Parathyroid adenoma (tissue), 2 donors: ENCODE measurements around the gene PLEKHA6.

Experiments used
- H2AFZ ChIP-seq: fragments of 300-600 bp; sonication (generic); one replicate; pipeline ENCODE4 v1.7.0; 2017; ENCODE audit warnings: antibody characterized with exemption, mild to moderate bottlenecking
- H3K27ac ChIP-seq: fragments of 300-600 bp; sonication (generic); one replicate; pipeline ENCODE4 v1.7.0; 2017
- H3K27me3 ChIP-seq: fragments of 300-600 bp; sonication (generic); one replicate; pipeline ENCODE4 v1.7.0; 2017; ENCODE audit warnings: low read length; ENCODE audit not compliant: control insufficient read depth, insufficient read depth
- H3K36me3 ChIP-seq: fragments of 300-600 bp; sonication (generic); one replicate; pipeline ENCODE4 v1.7.0; 2017; ENCODE audit warnings: low read length; ENCODE audit not compliant: control insufficient read depth, insufficient read depth
- H3K4me1 ChIP-seq: fragments of 300-600 bp; sonication (generic); one replicate; pipeline ENCODE4 v1.7.0; 2017; ENCODE audit warnings: control low read depth
- H3K4me2 ChIP-seq: fragments of 300-600 bp; sonication (generic); one replicate; pipeline ENCODE4 v1.7.0; 2017; ENCODE audit warnings: low read length
- H3K4me3 ChIP-seq: fragments of 300-600 bp; sonication (generic); one replicate; pipeline ENCODE4 v1.7.0; 2017; ENCODE audit warnings: low read depth, low read length
- H3K79me2 ChIP-seq: fragments of 300-600 bp; sonication (generic); one replicate; pipeline ENCODE4 v1.7.0; 2017; ENCODE audit warnings: control low read depth
- H3K9ac ChIP-seq: fragments of 300-600 bp; sonication (generic); one replicate; pipeline ENCODE4 v1.7.0; 2017; ENCODE audit warnings: mild to moderate bottlenecking
- H3K9me3 ChIP-seq: fragments of 300-600 bp; sonication (generic); one replicate; pipeline ENCODE4 v1.7.0; 2017; ENCODE audit warnings: low read length; ENCODE audit not compliant: control insufficient read depth
- TF ChIP-seq, protein P1 (sequence below): fragments of 300-600 bp; sonication (generic); IDR thresholded peaks from one replicate; pipeline ENCODE4 v1.7.0; 2017; ENCODE audit warnings: antibody characterized with exemption, mild to moderate bottlenecking
- donor health status: primary hyperparathyroidism.

Gene PLEKHA6

GRCh38 chr1:204337583-204337982 lies 22.1 kb downstream of the PLEKHA6 start:
- no peaks in the 10 kb centered on the region for H3K9me3 ChIP-seq
- no peaks in the 10 kb centered on the region for H3K4me1 ChIP-seq
- no peak overlapping the region for H3K4me2 ChIP-seq
- H3K27ac ChIP-seq, result no peak overlapping the region
- H2AFZ ChIP-seq, result no peak overlapping the region
- H3K27me3 ChIP-seq, result no peaks in the 10 kb centered on the region
- H3K79me2 ChIP-seq, result no peaks in the 10 kb centered on the region
- TF ChIP-seq, protein P1, sequence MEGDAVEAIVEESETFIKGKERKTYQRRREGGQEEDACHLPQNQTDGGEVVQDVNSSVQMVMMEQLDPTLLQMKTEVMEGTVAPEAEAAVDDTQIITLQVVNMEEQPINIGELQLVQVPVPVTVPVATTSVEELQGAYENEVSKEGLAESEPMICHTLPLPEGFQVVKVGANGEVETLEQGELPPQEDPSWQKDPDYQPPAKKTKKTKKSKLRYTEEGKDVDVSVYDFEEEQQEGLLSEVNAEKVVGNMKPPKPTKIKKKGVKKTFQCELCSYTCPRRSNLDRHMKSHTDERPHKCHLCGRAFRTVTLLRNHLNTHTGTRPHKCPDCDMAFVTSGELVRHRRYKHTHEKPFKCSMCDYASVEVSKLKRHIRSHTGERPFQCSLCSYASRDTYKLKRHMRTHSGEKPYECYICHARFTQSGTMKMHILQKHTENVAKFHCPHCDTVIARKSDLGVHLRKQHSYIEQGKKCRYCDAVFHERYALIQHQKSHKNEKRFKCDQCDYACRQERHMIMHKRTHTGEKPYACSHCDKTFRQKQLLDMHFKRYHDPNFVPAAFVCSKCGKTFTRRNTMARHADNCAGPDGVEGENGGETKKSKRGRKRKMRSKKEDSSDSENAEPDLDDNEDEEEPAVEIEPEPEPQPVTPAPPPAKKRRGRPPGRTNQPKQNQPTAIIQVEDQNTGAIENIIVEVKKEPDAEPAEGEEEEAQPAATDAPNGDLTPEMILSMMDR, result no peak
- H3K36me3 ChIP-seq, result no peaks in the 10 kb centered on the region
- H3K9ac ChIP-seq, result no peak overlapping the region
- H3K4me3 ChIP-seq, result no peak overlapping the region

DNA sequence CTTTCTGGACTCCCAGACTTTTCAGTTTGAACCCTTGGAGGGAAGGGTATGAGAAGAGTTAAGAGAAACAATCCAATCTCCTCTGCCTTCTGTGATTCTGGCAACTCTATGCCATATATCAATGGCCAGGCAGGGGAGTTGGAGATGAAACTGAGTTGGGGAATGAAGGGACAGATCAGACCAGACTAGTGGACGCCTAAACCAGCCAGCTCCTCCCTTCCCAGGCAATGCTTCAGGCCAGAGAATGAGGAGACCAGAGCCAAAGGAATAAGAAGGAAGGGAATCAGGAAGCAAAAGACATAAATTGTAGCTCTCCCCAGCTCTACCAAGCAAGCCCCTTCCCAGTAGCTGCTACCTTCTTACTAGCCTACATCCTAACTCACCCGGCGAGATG lies 22.7 kb downstream of the PLEKHA6 start:
- Histone ChIP-seq H3K4me2 (no peak overlapping the region), H3K27me3 (no peaks in the 10 kb centered on the region), H2AFZ (no peak overlapping the region), H3K4me3 (no peak overlapping the region), H3K9me3 (no peaks in the 10 kb centered on the region), H3K4me1 (no peaks in the 10 kb centered on the region), H3K9ac (no peak overlapping the region), H3K27ac (no peak overlapping the region), H3K36me3 (no peaks in the 10 kb centered on the region), H3K79me2 (no peaks in the 10 kb centered on the region)
- TF ChIP-seq, protein P1, result no peak

GRCh38 chr1:204336421-204337035 lies 23.2 kb downstream of the PLEKHA6 start:
- Histone ChIP-seq H3K4me2 (no peak overlapping the region), H3K4me3 (no peak overlapping the region), H3K79me2 (no peaks in the 10 kb centered on the region), H3K9me3 (no peaks in the 10 kb centered on the region), H2AFZ (no peak overlapping the region), H3K27me3 (no peaks in the 10 kb centered on the region), H3K9ac (no peak overlapping the region), H3K36me3 (no peaks in the 10 kb centered on the region), H3K27ac (no peak overlapping the region), H3K4me1 (no peaks in the 10 kb centered on the region)
- TF ChIP-seq, protein P1, result no peak

DNA sequence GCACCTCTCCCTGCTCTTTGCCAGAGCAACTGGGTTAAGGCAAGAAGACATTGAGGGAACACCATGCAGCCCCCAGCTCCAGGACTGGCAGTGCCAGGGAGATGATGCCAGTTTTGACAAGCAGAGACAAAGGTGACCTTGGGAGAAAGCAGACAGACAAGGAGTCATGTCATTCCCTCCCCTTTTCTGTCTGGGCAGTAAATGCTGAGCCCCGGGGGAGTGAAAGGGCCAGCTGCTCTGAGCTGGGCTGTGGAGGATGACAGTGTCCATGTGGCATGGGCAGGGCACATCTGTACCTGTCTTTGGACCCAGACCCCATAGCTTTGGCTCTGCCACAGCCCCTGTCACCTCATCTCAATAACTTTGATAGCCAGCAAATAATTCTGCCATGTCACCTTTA lies 24.2 kb downstream of the PLEKHA6 start:
- TF ChIP-seq, protein P1, result no peak
- Histone ChIP-seq H3K4me3 (no peak overlapping the region), H3K4me2 (no peak overlapping the region), H3K27me3 (no peaks in the 10 kb centered on the region), H3K9me3 (no peaks in the 10 kb centered on the region), H3K4me1 (no peaks in the 10 kb centered on the region), H3K79me2 (no peaks in the 10 kb centered on the region), H3K27ac (no peak overlapping the region), H2AFZ (no peak overlapping the region), H3K9ac (no peak overlapping the region), H3K36me3 (no peaks in the 10 kb centered on the region)

- no peak overlapping the region for H3K4me2 ChIP-seq
- no peaks in the 10 kb centered on the region for H3K27me3 ChIP-seq
- H3K4me1 ChIP-seq, result no peaks in the 10 kb centered on the region
- H3K36me3 ChIP-seq, result no peaks in the 10 kb centered on the region
- no peak overlapping the region for H3K4me3 ChIP-seq
- H3K9ac ChIP-seq, result no peak overlapping the region
- TF ChIP-seq, protein P1, result no peak
- H3K79me2 ChIP-seq, result no peaks in the 10 kb centered on the region
- no peak overlapping the region for H2AFZ ChIP-seq
- no peaks in the 10 kb centered on the region for H3K9me3 ChIP-seq
- H3K27ac ChIP-seq, result no peak overlapping the region
Measured at GRCh38 chr1:204335085-204335484, 24.6 kb downstream of the PLEKHA6 start.
